MCF 10A (cell line): ENCODE results near the gene FBLN5. TPM values are rescaled to one million over a fixed set of nuclear protein-coding genes. Genes with fewer than 3 reads are reported as not detected.

ENCODE experiments used
- Bru-seq: library from RNA; stranded (reverse); fragments of 400-500 nt; gene quantifications from one replicate; lab custom pipeline; 2021; lab: Mats Ljungman, UMichigan
- BruChase-seq, 2 experiments: library from RNA; stranded (reverse); fragments of 400-500 nt; gene quantifications; one replicate each; lab custom pipeline; 2021; lab: Mats Ljungman, UMichigan
- BruUV-seq: library from RNA; stranded (reverse); fragments of 400-500 nt; replicated peaks from 2 replicates; lab custom pipeline; 2021; lab: Mats Ljungman, UMichigan
- CTCF ChIA-PET: fragments of 300-600 bp; sonication (Branson Sonifier 250); formaldehyde crosslinking; extraction: SDS; loops from one replicate; lab custom pipeline; 2021; ENCODE audit warnings: antibody characterized with exemption, inconsistent platforms; lab: Yijun Ruan, JAX
- POLR2A ChIA-PET: fragments of 300-600, 350-650 bp; sonication (Branson Sonifier 250); formaldehyde crosslinking; extraction: SDS; loops from one replicate; lab custom pipeline; 2020; ENCODE audit warnings: antibody characterized with exemption, inconsistent platforms; lab: Yijun Ruan, JAX
- DNase-seq: peaks from one replicate; pipeline ENCODE4 v3.0.0-alpha.2; 2018; ENCODE audit not compliant: unreplicated experiment
- H3K27ac Mint-ChIP-seq: one replicate; pipeline ENCODE4 v1.8.0; 2022; ENCODE audit warnings: mild to moderate bottlenecking, low read depth, mixed read lengths; ENCODE audit not compliant: unreplicated experiment
- H3K27me3 Mint-ChIP-seq: one replicate; pipeline ENCODE4 v1.8.0; 2022; ENCODE audit warnings: mixed read lengths; ENCODE audit not compliant: insufficient read depth, unreplicated experiment
- H3K36me3 Mint-ChIP-seq: one replicate; pipeline ENCODE4 v1.8.0; 2022; ENCODE audit warnings: mild to moderate bottlenecking, moderate library complexity, mixed read lengths; ENCODE audit not compliant: insufficient read depth, unreplicated experiment
- H3K4me1 Mint-ChIP-seq: one replicate; pipeline ENCODE4 v1.8.0; 2022; ENCODE audit warnings: mixed read lengths; ENCODE audit not compliant: insufficient read depth, unreplicated experiment
- H3K4me3 Mint-ChIP-seq: one replicate; pipeline ENCODE4 v1.8.0; 2022; ENCODE audit warnings: mild to moderate bottlenecking, moderate library complexity, mixed read lengths; ENCODE audit not compliant: unreplicated experiment
- H3K9me3 Mint-ChIP-seq: one replicate; pipeline ENCODE4 v1.8.0; 2022; ENCODE audit warnings: mixed read lengths; ENCODE audit not compliant: unreplicated experiment
- CTCF ChIP-seq: fragments of 200-600 bp; IDR thresholded peaks from one replicate; pipeline ENCODE4 v1.8.0; 2022; ENCODE audit warnings: antibody characterized with exemption, mild to moderate bottlenecking; ENCODE audit not compliant: unreplicated experiment
- intact Hi-C: fragments of 100-400 bp; cut with micrococcal nuclease; formaldehyde crosslinking; loops from 2 replicates; pipeline ENCODE4 v1.14.1; 2022
- long read RNA-seq: library from polyadenylated mRNA; stranded (forward); transcript quantifications from one replicate; pipeline ENCODE4 v2.0.0, GENCODE V29; 2022
- total RNA-seq: library from RNA; stranded (reverse); gene quantifications from 2 replicates; pipeline ENCODE4 v1.2.3, GENCODE V29; 2022

Gene FBLN5, protein sequence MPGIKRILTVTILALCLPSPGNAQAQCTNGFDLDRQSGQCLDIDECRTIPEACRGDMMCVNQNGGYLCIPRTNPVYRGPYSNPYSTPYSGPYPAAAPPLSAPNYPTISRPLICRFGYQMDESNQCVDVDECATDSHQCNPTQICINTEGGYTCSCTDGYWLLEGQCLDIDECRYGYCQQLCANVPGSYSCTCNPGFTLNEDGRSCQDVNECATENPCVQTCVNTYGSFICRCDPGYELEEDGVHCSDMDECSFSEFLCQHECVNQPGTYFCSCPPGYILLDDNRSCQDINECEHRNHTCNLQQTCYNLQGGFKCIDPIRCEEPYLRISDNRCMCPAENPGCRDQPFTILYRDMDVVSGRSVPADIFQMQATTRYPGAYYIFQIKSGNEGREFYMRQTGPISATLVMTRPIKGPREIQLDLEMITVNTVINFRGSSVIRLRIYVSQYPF
- 4.3 and 14.8 TPM in 2 replicates for total RNA-seq
- percentile 26 among the genes with signal in this experiment for Bru-seq, nascent RNA
- percentile 44 among the genes with signal in this experiment for BruChase-seq, experiment 1, labeled RNA remaining after a 6-hour chase
- BruChase-seq, experiment 2, labeled RNA remaining after a 2-hour chase, result percentile 31 among the genes with signal in this experiment
- long read RNA-seq, transcript FBLN5-202 (11 exons, 2,123 nt), result major isoform, 32 of 39 reads
- long read RNA-seq, partial matches to known transcripts, result 0 of 39 reads
- long read RNA-seq, other reads (novel, unspliced or antisense), result 6 of 39 reads

- TF ChIP-seq CTCF, result no peak
- Mint-ChIP-seq H3K4me3 (peak within 1 kb of the TSS; percentile 70), H3K9me3 (no peaks in the 10 kb centered on the region), H3K36me3 (no peaks in the 10 kb centered on the region), H3K27ac (no peak within 1 kb of the TSS), H3K27me3 (no peaks in the 10 kb centered on the region), H3K4me1 (peaks cover 11% of the 10 kb centered on the region)
- CTCF ChIA-PET, result no interaction called here
- intact Hi-C loops, result loop anchor here (5.0 kb wide), 1 partner anchor 50 kb away; no protein-coding TSS in a partner anchor
- peak; percentile 60 for DNase-seq
- no TSS peak for BruUV-seq
- POLR2A ChIA-PET, result interaction anchor here (1.2 kb wide), 1 partner anchor 38 kb away, joined by 3 read pairs; no protein-coding TSS in a partner anchor
These were observed at the start of gene FBLN5 for GRCh38 chr14:91947475-91948184. FBLN5 (minus strand) TSS chr14:91947694; CDS start chr14:91947229, 465 bp downstream.

- POLR2A ChIA-PET, result interaction anchor here (0.6 to 1.8 kb wide), 9 partner anchors 8 to 347 kb away, joined by 3 to 9 read pairs (median 3); no protein-coding TSS in a partner anchor
- intact Hi-C loops, result loop anchor here (5.0 kb wide), 2 partner anchors 50 to 345 kb away; partner anchors contain the start of gene FBLN5
- CTCF ChIA-PET, result interaction anchor here (0.6 to 2.4 kb wide), 41 partner anchors 8 to 1077 kb away, joined by 3 to 14 read pairs (median 4); no protein-coding TSS in a partner anchor
- BruUV-seq, result no TSS peak
- peak overlapping the region; percentile 82 for H3K27ac Mint-ChIP-seq
- H3K36me3 Mint-ChIP-seq, result peaks cover 61% of the 10 kb centered on the region
- no peaks in the 10 kb centered on the region for H3K9me3 Mint-ChIP-seq
- DNase-seq, result peak; percentile 65
- H3K27me3 Mint-ChIP-seq, result no peaks in the 10 kb centered on the region
- no peak overlapping the region for H3K4me3 Mint-ChIP-seq
- peaks cover 9% of the 10 kb centered on the region for H3K4me1 Mint-ChIP-seq
- peak; percentile 50 for TF ChIP-seq CTCF
These were observed 49.5 kb upstream of the FBLN5 start for GRCh38 chr14:91996948-91997371.

- Mint-ChIP-seq H3K4me1 (peaks cover 27% of the 10 kb centered on the region), H3K36me3 (peaks cover 83% of the 10 kb centered on the region), H3K9me3 (no peaks in the 10 kb centered on the region), H3K27me3 (no peaks in the 10 kb centered on the region), H3K27ac (no peak overlapping the region), H3K4me3 (no peak overlapping the region)
- ChIA-PET CTCF (interaction anchor here (1.0 kb wide), 1 partner anchor 10 kb away, joined by 3 read pairs; no protein-coding TSS in a partner anchor), POLR2A (no interaction called here)
- no peak for TF ChIP-seq CTCF
- intact Hi-C loops, result no loop called here
- BruUV-seq, result no TSS peak
- DNase-seq, result no peak
These were observed 39.7 kb upstream of the FBLN5 start for GRCh38 chr14:91987192-91987591.
